Activated CD4-positive, alpha-beta T cell treated with anti-CD3 and anti-CD28 coated beads, Interleukin-2, Interleukin-6, amounts not matched to agents 100 ng/mL and 50 ng/mL, durations not matched to agents 16 hours and 8 hours (primary cell): Measurements from ENCODE around the gene TNS1.

ENCODE experiments used
- DNase-seq: peaks from one replicate; pipeline ENCODE4 v3.0.0-alpha.2; 2020

TNS1 gene

DNA sequence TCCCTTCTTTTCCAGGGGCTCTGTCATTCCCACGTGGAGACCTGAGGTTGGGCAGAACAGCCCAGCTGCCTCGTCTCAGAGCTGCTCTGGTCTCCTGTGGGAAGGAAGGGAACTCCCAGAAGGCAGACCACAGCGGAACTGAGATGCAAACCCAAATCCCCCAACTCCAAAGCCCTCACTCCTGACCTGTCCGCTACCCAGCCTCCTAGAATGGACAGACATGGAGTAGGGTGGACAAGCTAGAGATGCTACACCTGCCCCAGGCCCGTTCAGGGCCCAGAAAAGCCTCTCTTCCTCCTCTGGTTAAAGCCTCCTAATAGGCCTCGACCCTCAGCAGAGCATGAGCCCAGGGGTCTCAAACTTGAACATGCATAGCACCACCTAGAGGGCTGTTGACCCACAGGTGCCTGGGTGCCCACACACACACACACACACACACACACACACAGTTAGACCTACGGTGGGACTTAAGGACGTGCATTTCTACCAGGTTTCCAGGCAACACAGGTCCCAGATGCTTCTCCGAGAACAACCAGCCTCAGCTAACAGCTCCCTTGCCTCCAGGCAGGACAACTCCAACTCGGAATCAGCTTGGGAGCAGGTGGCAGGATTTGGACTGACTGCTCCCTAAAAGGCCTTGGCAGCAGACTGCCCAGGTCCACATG, 93.5 kb downstream of the TNS1 start:
- DNase-seq: no peak

DNA sequence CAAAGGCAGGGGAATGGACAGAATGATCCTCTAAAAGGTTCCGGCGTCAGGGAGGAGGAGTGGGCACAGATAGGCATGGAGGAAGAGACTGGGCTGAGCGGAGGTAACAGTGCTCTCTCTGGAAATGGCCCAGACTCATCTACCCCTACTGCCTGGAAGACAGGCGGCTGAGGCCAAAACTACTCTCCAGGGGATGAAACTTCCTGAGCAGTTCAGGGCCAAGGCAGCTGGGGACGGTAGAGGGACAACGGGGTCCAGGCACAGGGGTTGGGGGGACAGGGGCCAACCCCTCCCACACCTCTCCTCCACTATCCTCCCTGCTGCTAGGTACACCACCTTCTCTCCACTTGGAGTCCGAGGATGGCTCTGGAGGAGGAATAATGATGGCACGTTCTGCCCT, 94.3 kb downstream of the TNS1 start:
- DNase-seq: no peak

DNA sequence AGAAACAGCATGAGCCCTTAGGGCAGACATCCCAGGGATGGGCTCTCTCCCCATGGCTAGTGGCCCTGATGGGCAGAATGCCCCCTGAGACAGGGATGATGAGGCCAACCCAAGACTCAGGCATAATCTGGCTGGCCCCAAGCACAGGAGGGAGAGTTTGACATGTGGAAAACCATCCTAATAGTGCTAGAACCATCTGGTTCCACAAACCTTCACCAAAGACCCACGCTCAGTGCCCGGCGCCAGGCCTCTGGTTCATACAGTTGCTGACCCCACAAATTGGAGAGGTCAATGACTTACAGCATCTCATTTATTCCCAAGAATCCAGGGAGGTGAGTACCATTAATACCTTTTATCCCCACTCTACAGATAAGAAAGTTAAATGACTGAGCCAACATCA, 95.5 kb downstream of the TNS1 start:
- DNase-seq: no peak

DNA sequence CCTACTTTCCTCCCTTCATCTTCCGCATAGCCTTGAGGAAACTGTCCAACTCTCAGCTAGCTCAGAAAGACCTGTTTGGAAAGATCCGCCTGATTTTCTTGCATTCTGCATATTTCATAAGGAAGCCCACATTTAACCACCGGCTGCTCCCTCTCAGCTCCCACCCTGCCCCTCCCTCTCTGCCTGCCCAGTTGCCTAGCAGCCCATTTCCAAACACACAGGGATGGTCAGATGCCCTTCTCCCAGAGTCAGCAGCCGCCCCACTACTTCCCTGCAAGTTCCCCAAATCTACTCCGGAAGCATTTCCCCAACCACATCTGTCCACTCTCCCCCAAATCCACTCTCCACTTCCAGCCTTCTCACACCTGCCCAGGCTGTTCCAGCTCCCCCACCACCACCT, 96.0 kb downstream of the TNS1 start:
- DNase-seq: no peak

DNA sequence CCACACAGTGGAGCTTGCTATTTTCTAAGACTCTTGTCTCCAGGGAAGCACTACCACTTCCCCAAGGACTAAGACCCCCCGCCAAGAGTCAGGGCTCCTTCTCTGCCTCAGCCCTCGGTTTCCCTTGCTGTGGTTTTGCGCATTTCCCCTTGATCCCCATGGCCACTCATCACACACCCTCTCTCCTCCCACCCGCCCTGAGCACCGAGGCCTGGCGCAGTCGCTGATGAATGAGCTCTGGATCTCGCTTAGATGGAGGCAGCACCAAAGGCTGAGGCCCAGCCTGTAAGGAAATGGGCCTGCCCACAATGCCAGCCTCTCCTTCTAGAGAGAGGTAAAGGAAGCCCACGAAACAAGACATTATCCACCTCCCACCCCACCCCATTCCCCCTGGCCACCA, 96.9 kb downstream of the TNS1 start:
- DNase-seq: no peak

DNA sequence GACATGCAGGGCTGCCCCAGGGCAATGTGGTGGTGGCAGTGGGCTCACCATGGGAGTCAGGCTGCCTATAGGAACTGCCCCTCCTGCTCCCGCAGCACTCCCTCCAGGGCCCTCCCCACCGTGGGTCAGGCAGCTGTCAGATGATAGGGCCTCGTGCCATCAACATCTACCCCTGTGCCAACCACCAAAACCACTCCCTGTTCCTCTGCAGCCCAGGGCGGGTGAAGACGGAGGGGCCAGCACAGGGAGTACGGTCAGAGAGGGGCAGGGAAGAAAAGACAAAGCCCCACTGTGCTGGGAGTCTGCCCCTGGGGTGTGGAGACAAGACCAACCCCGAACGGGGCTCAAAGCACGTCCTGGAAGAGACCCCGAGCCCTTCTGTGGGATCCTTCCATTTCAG, 97.4 kb downstream of the TNS1 start:
- DNase-seq: no peak

DNA sequence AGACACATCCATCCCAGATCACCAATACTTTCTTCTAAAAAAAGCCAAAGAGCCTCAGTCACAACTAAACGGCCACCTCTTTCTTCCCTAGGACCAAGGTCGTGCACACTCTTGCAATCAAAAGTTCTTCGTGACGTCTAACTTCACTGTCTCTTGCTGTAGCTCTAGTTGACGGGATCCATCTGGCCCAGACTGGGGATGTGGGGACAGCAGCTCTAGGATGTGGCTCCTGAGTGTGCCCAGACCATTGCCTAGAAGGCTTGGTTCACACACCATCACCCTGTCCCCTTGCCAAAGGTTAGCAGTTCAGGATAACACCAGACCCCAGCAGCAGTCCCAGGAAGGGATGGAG, 98.2 kb downstream of the TNS1 start:
- no peak for DNase-seq

DNA sequence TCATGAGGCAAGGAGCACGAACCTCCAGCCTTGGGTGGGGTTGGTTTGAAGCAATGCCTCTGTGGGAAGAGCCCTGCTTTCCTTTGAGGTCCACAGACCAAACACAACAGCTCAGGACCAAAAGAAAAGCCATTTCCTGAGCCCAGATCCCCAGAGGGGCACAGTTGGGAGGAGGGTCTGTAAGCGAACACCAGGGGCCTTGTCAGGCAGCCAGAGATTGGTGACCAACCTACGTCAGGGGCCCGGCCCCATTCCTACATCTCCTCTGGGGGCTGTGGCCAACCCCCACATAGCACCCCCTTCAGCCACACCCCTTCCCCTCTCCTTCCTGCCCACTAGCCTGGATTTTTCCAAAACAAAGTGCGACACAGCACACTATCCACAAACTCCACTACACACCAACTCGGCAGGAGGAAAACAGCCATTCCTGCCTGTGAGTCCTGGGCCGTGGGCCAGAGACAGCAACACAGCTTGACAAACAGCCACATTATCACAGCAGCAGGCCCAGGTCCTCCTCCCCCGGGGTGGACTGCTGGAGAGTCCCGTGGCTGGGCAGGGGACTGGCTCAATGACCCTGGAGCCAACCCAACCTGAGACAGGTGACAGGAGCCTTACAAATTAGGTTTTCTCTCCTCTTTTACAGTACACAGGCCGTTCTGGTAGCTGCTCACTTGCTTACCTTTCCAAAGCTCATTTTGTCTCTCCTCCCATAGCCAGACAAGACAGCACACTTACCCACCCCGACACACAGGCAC, 98.8 kb downstream of the TNS1 start:
- no peak for DNase-seq

DNA sequence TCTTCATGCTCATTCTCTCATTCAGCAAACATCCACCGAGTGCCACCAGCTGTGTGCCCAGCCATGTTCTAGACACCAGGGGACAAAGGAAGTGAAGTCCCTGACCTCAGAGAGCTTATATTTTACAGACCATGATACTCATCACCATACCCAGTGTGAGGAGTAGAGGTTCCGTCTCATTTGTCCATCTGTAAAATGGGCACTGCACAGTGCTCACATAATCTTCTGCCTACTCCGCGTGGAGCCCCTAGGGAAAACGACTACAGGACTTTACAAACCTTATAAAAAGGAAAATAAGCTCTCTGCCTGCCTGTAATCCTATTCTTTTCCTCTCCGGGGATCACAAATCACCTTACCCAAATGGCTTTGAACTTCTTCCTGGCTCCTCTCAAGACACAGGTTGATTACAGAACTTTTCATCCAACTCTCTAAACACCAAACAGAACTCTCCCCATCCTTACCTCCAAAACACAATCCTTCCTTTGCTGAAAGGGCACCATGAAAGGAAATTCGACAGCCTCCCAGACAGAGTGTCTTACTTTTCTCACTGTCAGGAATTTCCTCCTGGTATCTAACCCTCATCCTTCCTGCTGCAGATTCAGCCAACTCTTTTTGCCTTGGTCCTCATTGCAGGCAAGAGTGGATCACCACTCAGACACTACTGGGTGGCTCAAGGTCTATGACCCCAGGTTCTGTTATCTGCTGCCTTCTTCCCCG, 99.5 kb downstream of the TNS1 start:
- DNase-seq: no peak

DNA sequence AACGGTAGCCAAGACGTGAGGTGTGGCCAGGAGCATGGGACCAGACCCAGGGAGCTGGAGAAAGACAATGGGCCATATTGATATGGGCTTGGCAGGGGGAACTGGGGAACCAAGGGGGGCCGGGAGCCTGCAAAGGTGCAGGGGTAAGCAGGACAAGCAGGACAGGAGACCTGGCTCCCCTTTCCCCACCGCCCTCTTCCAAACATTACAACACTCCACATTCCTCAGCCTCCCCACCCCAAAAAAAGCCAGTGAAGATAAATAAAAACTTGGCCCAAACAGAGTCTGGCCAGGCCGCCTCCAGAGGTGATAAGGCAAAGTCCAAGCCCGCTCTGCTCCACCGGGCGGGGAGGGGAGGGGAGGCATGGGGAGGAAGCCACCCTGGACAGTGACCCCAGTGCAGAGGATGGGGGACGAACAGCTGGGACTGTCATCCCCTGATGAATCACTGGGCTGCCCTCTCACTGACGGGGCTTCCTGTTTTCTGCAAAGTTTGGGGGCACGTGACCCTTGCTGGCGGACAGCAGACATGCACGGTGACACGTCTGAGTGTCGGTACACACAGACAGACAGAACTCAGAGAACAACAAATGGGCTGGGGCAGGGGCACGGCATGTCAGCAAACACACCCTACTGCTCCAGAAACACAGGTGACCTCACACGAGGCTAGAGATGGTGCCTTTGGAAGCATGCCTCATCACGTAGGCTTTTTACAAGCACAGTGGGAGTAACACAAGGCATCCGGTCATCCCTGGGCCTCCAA, 100.2 kb downstream of the TNS1 start:
- DNase-seq: no peak

DNA sequence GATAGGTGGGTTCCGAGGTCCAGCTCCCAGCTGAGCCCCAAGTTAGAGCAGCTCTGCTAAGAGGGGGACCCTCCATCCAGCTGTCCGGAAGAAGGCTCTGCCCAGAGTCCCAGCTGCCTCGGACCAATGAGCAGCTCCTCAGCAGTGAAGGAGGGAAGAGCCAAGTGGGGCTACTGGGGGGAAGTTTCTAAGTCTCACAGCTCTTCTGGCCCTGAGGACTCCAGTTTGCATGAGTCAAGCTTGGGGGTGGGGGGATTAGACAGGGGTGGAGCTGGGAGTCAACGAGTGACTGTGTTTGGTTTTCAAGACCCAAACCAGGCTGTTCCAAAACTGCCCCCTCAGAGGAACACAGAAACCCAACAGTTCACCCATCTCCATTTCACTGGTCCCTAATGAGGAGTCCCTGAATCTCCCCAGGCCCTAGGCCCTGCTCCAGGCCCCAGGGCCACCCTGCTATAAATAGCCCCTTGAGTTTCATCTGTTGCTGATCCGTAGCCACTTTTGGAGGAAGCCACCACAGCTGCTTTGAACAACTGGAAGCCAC, 100.9 kb downstream of the TNS1 start:
- no peak for DNase-seq

DNA sequence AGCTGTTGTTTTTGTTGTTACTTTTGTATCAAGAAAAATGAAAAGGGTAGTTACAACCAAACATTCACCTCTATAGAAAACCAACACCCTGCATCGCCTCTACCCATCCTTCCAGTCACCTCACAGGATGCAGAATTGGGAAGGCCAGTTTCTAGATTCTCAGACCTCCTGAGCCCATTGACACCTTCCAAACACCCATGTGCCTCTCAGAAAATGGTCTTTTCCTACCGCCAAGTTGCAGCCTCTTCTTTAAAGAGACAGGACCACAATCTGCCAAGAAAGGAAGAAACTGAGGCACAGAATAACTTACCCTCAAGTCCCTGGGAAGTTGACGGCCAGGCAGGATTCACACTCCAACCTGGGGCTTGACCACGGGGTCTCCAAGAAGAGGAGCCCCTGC, 101.4 kb downstream of the TNS1 start:
- DNase-seq: no peak

DNA sequence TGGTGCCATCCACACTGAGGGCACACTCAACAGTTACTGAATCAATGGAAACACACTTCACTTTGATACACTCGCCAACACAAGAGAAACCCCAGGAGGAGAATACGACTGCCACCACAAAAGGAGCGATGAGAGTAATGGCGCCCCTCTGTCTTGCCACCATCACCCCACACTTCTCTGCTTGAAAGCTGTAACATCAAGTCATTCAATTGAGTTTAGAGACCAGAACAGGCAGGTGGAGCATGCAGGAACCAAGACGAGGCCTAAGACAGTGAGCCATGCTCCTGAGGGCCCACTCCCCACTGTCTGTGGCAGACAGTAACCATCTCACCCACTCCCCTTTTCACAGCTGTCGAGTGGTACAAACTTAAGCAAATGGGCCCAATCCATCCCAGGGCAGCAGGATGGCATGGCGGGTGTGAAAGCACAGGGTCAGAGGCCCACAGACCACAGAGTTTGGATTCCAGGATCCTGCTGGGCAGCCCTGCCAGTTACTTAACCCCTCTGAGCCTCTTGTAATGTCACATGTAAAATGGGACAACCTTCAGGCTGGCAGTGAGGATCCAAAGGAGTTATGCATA, 101.9 kb downstream of the TNS1 start:
- no peak for DNase-seq

DNA sequence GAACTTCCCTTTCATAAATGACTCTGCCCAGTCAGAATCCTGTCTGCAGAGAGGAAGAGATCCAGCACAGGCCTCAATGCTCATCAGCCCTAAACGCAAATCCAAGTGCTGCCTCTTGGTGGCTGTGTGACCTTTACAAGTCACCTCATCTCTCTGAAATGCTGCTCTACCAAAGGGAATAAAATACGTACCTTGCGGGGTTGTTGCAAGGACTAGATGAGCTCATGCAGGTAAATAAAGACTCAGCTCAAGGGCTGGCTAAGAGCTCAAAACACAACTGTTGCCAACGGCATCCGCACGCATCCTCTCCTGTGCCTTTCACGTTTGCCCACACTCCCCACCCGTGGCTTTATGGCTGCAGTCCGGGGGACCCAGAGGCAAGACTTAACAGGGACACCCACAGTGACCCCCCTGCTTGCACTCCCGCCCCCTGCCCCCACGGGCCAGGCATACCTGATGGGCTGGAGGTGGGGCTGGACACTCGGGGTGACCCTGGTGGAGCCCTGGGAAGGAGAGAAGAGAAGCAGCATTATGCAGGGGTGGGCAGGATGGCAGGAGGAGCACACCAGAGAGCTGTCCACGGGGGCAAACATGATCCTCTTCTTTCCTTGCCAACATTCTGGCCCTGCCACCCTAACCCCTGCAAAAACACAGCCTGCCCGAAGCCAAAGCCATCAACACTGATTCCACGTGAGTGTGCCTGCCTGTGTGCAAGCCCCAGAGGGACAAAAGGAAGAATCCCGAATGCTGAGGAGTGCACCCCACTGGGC, 102.6 kb downstream of the TNS1 start:
- no peak for DNase-seq

DNA sequence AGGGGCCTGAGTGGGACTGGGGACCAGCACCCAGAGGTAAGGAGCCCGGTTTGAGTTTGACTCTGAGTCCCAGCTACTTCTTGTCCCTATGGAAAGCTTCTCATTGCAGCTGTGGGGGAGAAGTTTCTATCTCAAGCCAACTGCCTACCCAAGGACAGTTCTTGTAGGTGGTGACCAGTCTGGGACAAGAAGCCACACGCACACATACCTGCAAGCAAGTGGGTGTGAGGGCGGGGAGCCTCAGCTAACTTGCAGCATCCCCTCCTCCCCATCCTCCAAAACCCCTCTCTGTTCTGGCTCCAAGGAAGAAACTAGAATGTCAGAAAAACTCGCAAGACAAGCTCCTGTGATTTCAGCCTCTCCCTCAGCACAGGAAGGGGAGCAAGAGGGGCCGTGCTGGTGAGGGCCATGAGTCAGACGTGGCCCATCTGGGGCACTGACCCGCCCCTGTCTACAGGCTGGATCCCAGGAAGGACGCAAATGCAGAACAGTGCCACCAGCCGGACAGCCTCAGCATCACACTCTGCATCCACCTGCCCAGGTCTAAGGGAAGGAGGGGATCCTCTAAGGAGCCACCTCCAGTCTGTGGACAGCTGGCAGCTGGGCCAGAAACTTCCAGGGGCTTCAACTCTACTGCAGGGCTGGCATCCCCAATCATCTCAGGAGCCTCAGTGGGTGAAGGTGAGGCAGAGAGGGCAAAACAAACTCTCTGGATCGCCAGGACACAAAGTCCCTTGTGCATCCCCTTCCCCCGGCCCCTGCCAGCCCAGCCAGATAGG, 103.4 kb downstream of the TNS1 start:
- DNase-seq: peak; percentile 7

DNA sequence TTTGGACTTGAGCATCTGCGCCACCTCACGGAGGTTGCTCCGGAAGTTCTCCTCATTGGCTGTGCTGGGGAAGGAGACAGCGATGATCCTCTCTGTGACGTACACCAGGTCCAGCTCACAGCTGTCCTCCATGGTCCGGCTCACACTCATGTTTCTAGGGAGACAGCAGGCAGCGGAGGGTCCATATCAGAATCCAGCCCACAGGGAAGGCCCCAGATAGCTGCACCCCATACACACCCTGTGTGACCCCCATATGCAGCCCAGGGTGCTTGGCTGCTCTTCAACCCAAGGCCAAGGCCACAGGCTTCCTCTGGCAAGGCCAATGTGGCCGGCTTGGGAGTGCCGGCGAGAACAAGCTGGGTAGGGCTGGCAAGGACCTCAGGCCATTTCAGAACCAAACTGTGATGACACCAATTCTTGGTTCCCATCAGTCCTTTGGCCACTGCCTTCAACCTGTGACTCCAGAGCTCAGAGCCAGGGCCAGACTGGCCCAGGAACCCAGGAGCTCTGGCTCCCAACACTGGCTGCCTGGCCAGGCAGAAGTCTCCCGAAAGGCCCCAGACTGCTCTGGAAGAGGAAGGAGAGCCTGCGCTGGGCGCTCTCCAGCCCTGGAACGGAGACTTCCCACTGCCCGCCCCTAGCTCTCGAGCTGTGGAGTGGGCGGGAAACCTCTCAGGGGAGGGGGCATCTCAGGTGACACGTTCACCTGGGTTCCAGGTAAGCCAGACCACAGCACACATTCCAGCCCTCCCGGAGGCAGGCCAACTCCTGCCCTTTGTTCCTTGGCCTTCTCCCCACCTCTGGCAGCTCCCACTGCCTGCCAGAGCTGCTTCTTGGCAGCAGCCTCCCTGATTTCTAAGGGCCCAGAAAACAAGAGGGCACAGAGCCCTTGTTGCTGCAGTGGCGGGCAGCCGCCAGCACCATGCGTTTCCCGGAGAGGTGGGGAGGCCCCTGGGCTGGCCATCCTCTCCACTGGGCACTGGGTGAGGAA, 104.7 kb downstream of the TNS1 start:
- DNase-seq: no peak

DNA sequence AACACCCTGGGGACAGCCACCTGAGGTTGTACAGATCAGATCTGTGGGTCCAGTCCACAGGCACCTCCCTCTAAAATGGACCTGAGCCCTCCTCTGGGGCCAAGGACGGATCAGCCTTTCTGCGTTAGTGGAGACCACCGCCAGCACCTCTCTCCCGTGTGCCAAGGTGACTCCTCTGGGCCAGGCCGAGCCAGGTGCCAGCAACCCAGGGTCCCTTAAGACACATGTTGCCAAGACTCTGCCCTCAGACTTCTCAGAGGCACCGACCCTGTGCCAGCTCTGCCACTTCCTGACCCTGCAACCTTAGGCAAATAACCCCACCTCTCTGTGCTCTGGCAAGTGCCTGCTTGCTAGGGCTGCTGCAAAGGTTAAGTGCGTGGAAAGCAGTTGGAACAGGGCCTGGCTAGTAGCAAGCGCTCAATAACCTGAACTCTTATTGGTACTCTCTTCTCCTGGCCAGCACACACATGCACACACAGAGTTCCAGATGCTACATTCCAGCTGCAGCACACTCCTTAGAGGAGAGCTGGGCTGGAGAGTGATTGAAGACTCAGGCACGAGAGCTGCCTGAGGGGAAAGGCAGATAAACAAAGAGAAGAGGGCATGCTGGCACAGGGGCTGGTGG, 105.6 kb downstream of the TNS1 start:
- DNase-seq: no peak

DNA sequence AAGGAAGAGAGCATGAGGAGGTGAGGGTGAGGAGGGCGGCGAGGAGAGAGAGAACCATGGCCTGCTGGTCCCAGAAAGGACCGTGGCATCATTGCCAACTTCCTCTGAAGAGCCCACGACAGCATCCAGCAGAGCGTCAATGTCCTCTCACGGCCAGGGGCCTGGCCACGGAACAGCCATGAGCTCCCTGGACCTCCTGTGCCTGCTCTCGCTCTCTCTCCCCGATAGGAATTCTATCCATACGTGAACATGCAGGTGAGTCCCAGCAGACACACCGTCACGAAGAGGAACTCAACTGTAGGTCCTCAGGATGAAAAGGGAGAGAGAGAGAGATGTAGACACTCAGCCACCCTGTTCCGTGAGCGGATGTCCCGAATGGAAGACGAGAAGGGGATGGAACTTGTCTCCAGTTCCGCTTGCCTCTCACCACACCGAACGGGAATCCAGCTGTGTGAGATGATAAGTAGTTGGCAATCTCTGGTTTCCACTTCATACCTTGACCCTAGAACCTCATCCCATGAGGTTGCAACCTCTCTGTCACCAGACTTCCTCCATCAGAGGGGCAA, 107.6 kb downstream of the TNS1 start:
- no peak for DNase-seq

DNA sequence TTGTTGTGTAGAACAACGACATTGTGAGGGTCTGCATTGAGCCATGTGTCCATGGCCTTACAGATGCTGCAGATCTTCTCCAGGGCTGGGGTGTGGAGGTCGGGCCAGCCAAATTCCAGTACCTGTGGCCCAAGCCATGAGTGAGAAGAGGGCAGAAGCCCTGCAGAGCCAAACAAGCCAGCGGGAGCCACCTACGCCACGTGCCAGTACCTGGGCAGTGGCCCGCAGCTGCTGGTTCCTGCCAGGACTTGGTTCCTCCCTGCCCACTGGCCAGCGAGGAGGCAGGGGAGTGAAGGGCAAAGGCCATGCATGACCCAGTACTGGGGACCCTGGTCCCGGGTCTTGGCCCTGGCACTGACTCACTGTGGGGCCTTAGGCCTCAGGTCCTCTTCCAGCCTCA, 109.4 kb downstream of the TNS1 start:
- DNase-seq: no peak
